ENCODE data around the gene PNPLA7. TPM values are rescaled to one million over a fixed set of nuclear protein-coding genes. Genes with fewer than 3 reads are reported as not detected.
A peak's percentile ranks its signal among the peaks of the same experiment; 100 is the strongest.

PNPLA7 gene
- total RNA-seq, 1 donor from 2014 or later: 0.06 TPM

DNA sequence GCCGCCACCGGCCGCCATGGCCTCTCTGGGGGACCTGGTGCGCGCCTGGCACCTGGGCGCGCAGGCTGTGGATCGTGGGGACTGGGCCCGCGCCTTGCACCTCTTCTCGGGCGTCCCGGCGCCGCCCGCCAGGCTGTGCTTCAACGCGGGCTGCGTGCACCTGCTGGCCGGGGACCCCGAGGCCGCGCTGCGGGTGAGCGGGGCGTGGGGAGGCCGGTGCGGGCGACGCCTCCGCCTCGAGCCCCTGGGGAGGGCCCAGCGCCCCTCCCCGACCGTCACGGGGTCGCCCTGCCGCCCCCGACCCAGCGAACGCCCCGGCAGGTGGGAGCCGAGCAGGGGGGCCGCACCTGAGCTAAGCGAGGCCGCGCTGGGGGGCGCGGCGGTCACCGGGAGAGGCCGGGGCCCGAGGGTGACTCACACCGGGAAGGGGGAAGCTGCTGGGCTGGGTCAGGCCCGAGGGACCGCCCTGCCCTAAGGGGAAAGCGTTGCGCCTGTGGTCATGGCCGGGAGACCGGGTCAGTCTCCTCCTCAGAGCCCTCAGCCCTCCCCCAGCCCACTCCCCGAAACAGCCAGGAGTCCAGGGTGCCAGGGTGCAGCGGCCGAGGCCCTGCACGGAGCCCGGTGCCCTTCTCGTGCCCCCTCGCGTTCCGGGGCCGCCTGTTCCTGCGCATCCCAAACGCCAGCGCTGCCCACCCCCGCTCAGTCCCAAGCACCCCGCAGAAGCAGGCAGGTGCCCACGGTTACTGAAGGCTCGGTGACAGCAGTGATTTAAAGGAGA lies 126.5 kb downstream of the PNPLA7 start:
- DNase-seq (ENCODE audit: low read depth): no peak
- TF ChIP-seq, protein P1, sequence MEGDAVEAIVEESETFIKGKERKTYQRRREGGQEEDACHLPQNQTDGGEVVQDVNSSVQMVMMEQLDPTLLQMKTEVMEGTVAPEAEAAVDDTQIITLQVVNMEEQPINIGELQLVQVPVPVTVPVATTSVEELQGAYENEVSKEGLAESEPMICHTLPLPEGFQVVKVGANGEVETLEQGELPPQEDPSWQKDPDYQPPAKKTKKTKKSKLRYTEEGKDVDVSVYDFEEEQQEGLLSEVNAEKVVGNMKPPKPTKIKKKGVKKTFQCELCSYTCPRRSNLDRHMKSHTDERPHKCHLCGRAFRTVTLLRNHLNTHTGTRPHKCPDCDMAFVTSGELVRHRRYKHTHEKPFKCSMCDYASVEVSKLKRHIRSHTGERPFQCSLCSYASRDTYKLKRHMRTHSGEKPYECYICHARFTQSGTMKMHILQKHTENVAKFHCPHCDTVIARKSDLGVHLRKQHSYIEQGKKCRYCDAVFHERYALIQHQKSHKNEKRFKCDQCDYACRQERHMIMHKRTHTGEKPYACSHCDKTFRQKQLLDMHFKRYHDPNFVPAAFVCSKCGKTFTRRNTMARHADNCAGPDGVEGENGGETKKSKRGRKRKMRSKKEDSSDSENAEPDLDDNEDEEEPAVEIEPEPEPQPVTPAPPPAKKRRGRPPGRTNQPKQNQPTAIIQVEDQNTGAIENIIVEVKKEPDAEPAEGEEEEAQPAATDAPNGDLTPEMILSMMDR (conservative IDR thresholded peaks at IDR 0.05; ENCODE audit: low read depth, low read length): no peak
- peak overlapping the region; percentile 70 for H3K4me3 ChIP-seq (ENCODE audit: low read depth, low read length)

DNA sequence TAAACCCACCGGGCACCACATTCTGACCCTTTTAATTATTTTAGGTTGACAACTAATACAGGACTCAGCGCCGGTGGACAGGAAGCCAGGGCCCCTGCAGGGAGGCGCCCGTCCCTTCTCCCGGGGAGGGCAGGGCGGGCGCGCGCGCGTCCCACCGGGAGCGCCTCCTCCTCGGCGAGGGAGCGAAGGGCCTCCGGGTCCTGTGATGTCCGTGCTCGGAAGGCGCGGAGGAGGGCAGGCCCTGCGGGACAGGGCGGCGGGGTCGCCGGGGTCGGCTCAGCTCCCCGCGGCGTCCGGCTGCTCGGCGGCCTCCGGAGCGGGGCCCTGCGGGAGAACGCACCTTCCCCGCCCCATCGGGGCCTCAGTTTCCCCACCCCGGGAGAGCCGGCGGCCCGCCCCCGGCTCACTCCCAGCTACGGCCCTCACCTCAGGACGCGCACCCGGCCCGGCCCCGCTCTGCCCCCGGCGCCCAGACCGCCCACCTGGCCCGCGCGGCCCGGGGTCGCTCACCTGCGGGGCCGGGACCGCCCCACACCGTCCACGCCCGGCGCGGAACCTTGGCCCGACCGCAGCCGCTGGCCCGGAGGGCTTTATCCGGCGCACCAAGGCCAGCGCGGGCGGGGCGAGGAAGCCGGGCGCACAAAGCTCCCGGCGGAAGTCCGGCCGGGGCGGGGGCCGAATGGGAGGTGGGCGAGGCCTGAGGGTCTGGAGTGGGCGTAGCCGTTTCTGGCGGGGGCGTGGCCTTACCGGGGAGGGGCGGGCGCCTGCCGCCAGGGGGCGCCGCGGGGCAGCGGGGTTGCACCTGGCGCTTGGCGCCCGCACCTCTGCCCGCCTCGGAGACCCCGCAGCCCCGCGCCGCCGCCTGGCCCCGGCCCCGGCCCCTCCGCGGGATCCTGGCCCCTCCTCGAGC lies 127.3 kb downstream of the PNPLA7 start, which contains the start of the genes EXD3 and NOXA1:
Gene EXD3, minus strand, starts transcription at position 559 of the 910 bp plus-strand sequence. CDS start 27,805 bp downstream, outside the sequence.
Gene NOXA1, plus strand, starts transcription at position 790 of the 910 bp plus-strand sequence. CDS start 137 bp downstream, outside the sequence.
- TF ChIP-seq, protein P1 (conservative IDR thresholded peaks at IDR 0.05; ENCODE audit: low read depth, low read length): peak; percentile 55
- DNase-seq (ENCODE audit: low read depth): no peak
- peak within 1 kb of the TSS; percentile 70 for H3K4me3 ChIP-seq (ENCODE audit: low read depth, low read length)

DNA sequence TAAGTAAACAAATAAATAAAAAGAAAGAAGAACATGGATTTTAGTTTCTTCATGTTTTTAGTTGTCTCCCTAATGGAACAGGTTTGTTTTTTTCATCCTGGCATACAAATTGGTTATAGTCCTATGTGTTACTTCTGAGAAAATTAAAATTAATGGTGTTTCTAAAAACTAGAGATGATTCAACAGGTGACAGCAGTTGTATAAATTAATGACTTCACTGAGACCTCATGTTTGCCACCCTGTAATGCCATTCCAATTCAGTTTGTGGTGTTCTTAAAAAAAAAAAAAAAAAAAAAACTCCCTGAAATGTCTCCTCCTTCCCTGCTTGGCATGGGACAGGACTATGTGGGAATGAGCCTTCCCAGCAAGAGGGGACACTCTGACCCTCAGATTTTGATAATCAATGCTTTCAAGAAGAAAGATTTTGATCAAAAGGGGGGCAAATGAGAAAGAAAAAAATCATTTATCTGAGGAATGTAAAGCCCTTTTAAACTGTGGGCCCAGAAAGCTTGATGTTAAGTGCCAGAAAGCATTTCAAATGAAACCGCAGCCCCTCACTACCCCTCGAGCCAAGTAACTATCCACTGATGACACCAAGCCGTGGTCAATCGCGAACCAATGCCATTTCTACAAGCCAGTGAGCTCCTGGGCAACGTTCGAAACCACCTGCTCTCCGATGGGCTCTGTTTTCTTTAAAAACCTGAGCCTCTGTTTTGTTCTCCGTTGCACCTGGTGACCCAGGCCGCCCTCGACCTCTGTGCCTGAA lies 128.2 kb downstream of the PNPLA7 start:
- no peak for DNase-seq (ENCODE audit: low read depth)
- TF ChIP-seq, protein P1 (conservative IDR thresholded peaks at IDR 0.05; ENCODE audit: low read depth, low read length): no peak
- H3K4me3 ChIP-seq (ENCODE audit: low read depth, low read length): peak overlapping the region; percentile 69

DNA sequence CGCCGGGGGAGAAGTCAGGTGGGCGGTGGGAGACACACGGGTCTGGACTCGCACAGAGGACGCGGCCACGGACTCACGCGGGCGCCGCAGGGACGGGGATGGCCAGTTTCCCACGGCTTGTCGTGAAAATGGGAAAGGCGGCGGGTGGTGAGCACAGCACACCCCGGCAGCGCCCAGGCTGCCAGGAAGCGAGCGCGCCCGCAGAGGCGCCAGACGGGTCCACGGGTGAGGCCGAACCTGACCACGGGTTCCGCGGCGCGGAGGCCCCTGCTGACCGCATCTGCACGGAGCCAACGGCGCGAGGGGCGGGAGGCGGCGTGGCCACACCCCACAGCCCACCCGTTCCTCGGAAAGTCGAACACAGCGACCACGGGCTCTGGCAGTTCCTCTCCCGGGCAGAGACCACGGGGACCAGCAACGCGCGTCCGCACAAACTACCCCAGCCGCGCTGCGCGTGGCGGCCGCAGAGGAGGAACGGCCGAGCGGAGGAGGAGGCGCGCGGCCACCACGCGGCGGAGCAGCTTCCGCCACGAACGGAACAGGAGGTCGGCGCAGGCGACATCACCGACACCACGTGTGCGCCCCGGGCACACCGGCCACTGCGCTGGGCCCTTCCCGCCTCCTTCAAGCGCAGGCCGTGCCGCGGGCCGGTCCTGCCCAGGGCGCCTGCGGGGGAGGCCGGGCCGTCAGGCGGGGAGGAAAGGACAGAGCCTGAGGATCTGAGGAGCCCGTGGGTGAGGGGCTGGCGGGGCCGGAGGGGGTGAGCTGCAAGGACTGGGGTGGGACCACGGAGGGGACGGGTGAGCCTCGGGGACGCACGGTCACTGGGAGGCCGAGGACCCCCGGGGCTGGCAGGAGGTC lies 132.8 kb downstream of the PNPLA7 start:
- TF ChIP-seq, protein P1 (conservative IDR thresholded peaks at IDR 0.05; ENCODE audit: low read depth, low read length): no peak

DNA sequence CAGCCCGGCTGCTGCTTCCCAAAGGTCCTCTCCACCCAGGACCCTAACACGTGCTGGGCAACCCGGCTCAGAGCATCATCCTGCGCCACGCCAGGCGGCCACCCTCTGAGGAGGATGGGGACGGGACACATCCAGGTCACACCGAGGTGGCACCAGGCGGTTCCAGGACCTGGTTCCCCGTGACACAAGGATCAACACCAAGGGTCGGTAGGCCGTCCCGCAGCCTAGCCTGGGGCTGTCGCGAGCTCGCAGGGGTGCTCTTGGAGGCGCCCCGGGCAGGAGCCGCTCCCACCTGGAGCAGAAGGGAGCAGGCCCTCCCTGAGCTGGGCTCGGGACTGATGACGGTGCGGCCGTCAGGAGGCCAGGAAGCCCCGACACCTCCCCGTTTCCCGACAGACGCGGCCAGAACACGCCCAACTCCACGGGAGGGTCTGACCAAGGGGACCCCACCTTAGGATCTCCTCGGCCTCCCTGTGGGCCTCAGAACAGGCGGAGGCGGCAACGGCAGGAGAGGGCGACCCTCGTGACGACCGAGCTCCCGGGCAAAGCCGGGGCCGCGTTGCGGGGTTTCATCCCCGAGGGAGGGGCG lies 133.5 kb downstream of the PNPLA7 start:
- DNase-seq (ENCODE audit: low read depth): no peak
- H3K4me3 ChIP-seq (ENCODE audit: low read depth, low read length): no peak overlapping the region
- TF ChIP-seq, protein P1 (conservative IDR thresholded peaks at IDR 0.05; ENCODE audit: low read depth, low read length): no peak

More for the DNA sequence above, 132.8 kb downstream of the PNPLA7 start:
- no peak for DNase-seq (ENCODE audit: low read depth)
- no peak overlapping the region for H3K4me3 ChIP-seq (ENCODE audit: low read depth, low read length)

Measured in epithelial cell of proximal tubule (primary cell).